ENCODE measurements around the gene TNIP1.

- TF ChIP-seq TAF1 (IDR thresholded peaks at IDR 0.05; ENCODE audit: low read depth, low read length) (no peak), POLR2A (IDR thresholded peaks at IDR 0.05; ENCODE audit: low read depth, low read length) (no peak), POLR2AphosphoS5 (IDR thresholded peaks at IDR 0.05; ENCODE audit: low read depth, low read length) (peak; percentile 25; the same call in 1 of the 2 replicates), SPI1 (IDR thresholded peaks at IDR 0.05; ENCODE audit: low read depth, low read length) (no peak), POU2F2 (IDR thresholded peaks at IDR 0.05; ENCODE audit: low read depth, low read length) (no peak)
These were observed 49.3 kb downstream of the TNIP1 start for GRCh38 chr5:151031554-151031953.

All from GM12891 (cell line).